Right cardiac atrium (tissue), 5 donors: ENCODE measurements around the gene ZNF511. TPM values are rescaled to one million over a fixed set of nuclear protein-coding genes. Genes with fewer than 3 reads are reported as not detected.
A peak's percentile ranks its signal among the peaks of the same experiment; 100 is the strongest.

Experiments
- ATAC-seq, 2 donors: fragments of 200-7000 bp; cut with Tn5 transposase; one replicate each; pipeline versions ENCODE4 v1.8.0 to v1.9.1; 2020; ENCODE audit warnings: moderate library complexity in 2 of 2, mild to moderate bottlenecking in 1 of 2
- DNase-seq, 3 donors: peaks; one replicate each; pipeline ENCODE4 v3.0.0-alpha.2; 2020
- H3K27ac ChIP-seq: one replicate; pipeline ENCODE4 v1.5.1; 2013; ENCODE audit warnings: mild to moderate bottlenecking, low read length, control low read depth, moderate library complexity
- H3K27me3 ChIP-seq: one replicate; pipeline ENCODE4 v1.6.1; 2013; ENCODE audit not compliant: control insufficient read depth, insufficient read depth
- H3K4me1 ChIP-seq: one replicate; pipeline ENCODE4 v1.6.1; 2013; ENCODE audit warnings: low read length; ENCODE audit not compliant: control insufficient read depth, insufficient read depth
- H3K4me3 ChIP-seq: one replicate; pipeline ENCODE4 v1.5.1; 2013; ENCODE audit warnings: low read length, control low read depth
- H3K9me3 ChIP-seq: one replicate; pipeline ENCODE4 v1.6.1; 2013; ENCODE audit warnings: low read length; ENCODE audit not compliant: control insufficient read depth
- WGBS: extraction: QIAGEN DNeasy Blood & Tissue Kit; methylation state at CpG from one replicate; pipeline ENCODE4 v1.1.7; 2013; 5-methylcytosine and 5-hydroxymethylcytosine counted together
- intact Hi-C, 4 donors: fragments of 100-400 bp; cut with DNase I; formaldehyde crosslinking; loops; one replicate each; pipeline versions ENCODE4 v1.11.0 to v1.14.0; 2022 to 2023
- polyA plus RNA-seq: library from polyadenylated mRNA; stranded (reverse); fragments of 200-250 nt; gene quantifications from one replicate; pipeline ENCODE4 v1.2.3, GENCODE V29; 2013
- total RNA-seq, 4 donors: library from RNA; stranded (reverse); fragmentation: NEBNext Ultra II Directional; extraction: Animal tissue kit (Norgen Biotek cat#: 25700); gene quantifications; one replicate each; pipeline ENCODE4 v1.2.1, GENCODE V29; 2021
- donor health status: healthy with polysubstance abuse.
- donor health status: DM: no; HTN: yes; CAD: no.
- donor health status: DM: no; HTN: no; CAD: no.
- donor health status: DM: no; HTN: yes; CAD: no; lungs with severe emphysema.
- donor health status: DM: yes; HTN: yes; CAD: no.

The ZNF511 gene
- total and polyA plus RNA-seq, 5 donors, result 40.2 to 60.8 (median 50.8) TPM

GRCh38 chr10:133309720-133310398, 1.1 kb downstream of the ZNF511 start:
- no peak overlapping the region for H3K27ac ChIP-seq
- H3K4me1 ChIP-seq, result peaks cover 8% of the 10 kb centered on the region
- peak; percentile 51 to 79 (median 75) for DNase-seq
- H3K27me3 ChIP-seq, result no peaks in the 10 kb centered on the region
- ATAC-seq, result no peak
- intact Hi-C loops, result no loop called here
- H3K4me3 ChIP-seq, result no peak overlapping the region
- WGBS, result 91% methylated on average over 33 of the region's 33 CpGs
- H3K9me3 ChIP-seq, result no peaks in the 10 kb centered on the region

- DNase-seq (peak in 2 of 3 donors; percentile 55 to 66), ATAC-seq (no peak)
- no peaks in the 10 kb centered on the region for H3K9me3 ChIP-seq
- H3K27me3 ChIP-seq, result no peaks in the 10 kb centered on the region
- no peak overlapping the region for H3K27ac ChIP-seq
- WGBS, result 94% methylated on average over 16 of the region's 16 CpGs
- intact Hi-C loops, result no loop called here
- H3K4me1 ChIP-seq, result peaks cover 8% of the 10 kb centered on the region
- H3K4me3 ChIP-seq, result no peak overlapping the region
Measured at GRCh38 chr10:133310399-133310755, 1.7 kb downstream of the ZNF511 start.

GRCh38 chr10:133310789-133311188, 2.1 kb downstream of the ZNF511 start:
- Histone ChIP-seq H3K9me3 (no peaks in the 10 kb centered on the region), H3K4me1 (peaks cover 8% of the 10 kb centered on the region), H3K4me3 (no peak overlapping the region), H3K27ac (no peak overlapping the region), H3K27me3 (no peaks in the 10 kb centered on the region)
- ATAC-seq (no peak), DNase-seq (peak in 2 of 3 donors; percentile 24 to 26)
- intact Hi-C loops, result no loop called here
- WGBS, result 93% methylated on average over 8 of the region's 8 CpGs

GRCh38 chr10:133311570-133311969, 2.9 kb downstream of the ZNF511 start:
- peak in 1 of 3 donors; percentile 16 for DNase-seq
- ATAC-seq, result no peak
- H3K27me3 ChIP-seq, result no peaks in the 10 kb centered on the region
- H3K4me3 ChIP-seq, result no peak overlapping the region
- no peaks in the 10 kb centered on the region for H3K9me3 ChIP-seq
- no peak overlapping the region for H3K27ac ChIP-seq
- 91% methylated on average over 10 of the region's 10 CpGs for WGBS
- peaks cover 8% of the 10 kb centered on the region for H3K4me1 ChIP-seq
- intact Hi-C loops, result no loop called here

GRCh38 chr10:133312016-133312768, 3.5 kb downstream of the ZNF511 start:
- no peak for ATAC-seq
- WGBS, result 92% methylated on average over 23 of the region's 23 CpGs
- intact Hi-C loops, result no loop called here

GRCh38 chr10:133312769-133313145, 4.0 kb downstream of the ZNF511 start:
- ATAC-seq (no peak), DNase-seq (peak in 1 of 3 donors; percentile 13)
- WGBS, result 93% methylated on average over 9 of the region's 9 CpGs
- Histone ChIP-seq H3K4me3 (no peak overlapping the region), H3K27ac (no peak overlapping the region), H3K27me3 (no peaks in the 10 kb centered on the region), H3K4me1 (peaks cover 2% of the 10 kb centered on the region), H3K9me3 (no peaks in the 10 kb centered on the region)
- intact Hi-C loops, result no loop called here

More at GRCh38 chr10:133312016-133312768, 3.5 kb downstream of the ZNF511 start:
- Histone ChIP-seq H3K27ac (no peak overlapping the region), H3K4me1 (peaks cover 5% of the 10 kb centered on the region), H3K4me3 (no peak overlapping the region), H3K27me3 (no peaks in the 10 kb centered on the region), H3K9me3 (no peaks in the 10 kb centered on the region)
- DNase-seq, result peak in 1 of 3 donors; percentile 41

GRCh38 chr10:133313192-133313591, 4.5 kb downstream of the ZNF511 start:
- 73% methylated on average over 4 of the region's 4 CpGs for WGBS
- H3K27ac ChIP-seq, result no peak overlapping the region
- no peaks in the 10 kb centered on the region for H3K27me3 ChIP-seq
- H3K9me3 ChIP-seq, result no peaks in the 10 kb centered on the region
- no peak for ATAC-seq
- intact Hi-C loops, result no loop called here
- no peak overlapping the region for H3K4me3 ChIP-seq
- no peaks in the 10 kb centered on the region for H3K4me1 ChIP-seq
- DNase-seq, result peak in 2 of 3 donors; percentile 7 to 13

- Histone ChIP-seq H3K27me3 (no peaks in the 10 kb centered on the region), H3K9me3 (no peaks in the 10 kb centered on the region), H3K4me1 (no peaks in the 10 kb centered on the region), H3K4me3 (no peak overlapping the region), H3K27ac (no peak overlapping the region)
- DNase-seq, result peak in 1 of 3 donors; percentile 30
- no peak for ATAC-seq
- intact Hi-C loops, result no loop called here
- WGBS, result 88% methylated on average over 12 of the region's 12 CpGs
Measured at GRCh38 chr10:133314911-133315310, 6.2 kb downstream of the ZNF511 start.

- DNase-seq, result no peak
- no peak overlapping the region for H3K27ac ChIP-seq
- H3K4me1 ChIP-seq, result no peaks in the 10 kb centered on the region
- no peak overlapping the region for H3K4me3 ChIP-seq
- H3K9me3 ChIP-seq, result no peaks in the 10 kb centered on the region
- ATAC-seq, result no peak
- WGBS, result 87% methylated on average over 5 of the region's 5 CpGs
- intact Hi-C loops, result no loop called here
- no peaks in the 10 kb centered on the region for H3K27me3 ChIP-seq
Measured at GRCh38 chr10:133315847-133316246, 7.1 kb downstream of the ZNF511 start.

- H3K4me1 ChIP-seq, result no peaks in the 10 kb centered on the region
- H3K9me3 ChIP-seq, result no peaks in the 10 kb centered on the region
- no peak overlapping the region for H3K27ac ChIP-seq
- no peak for ATAC-seq
- 89% methylated on average over 9 of the region's 9 CpGs for WGBS
- intact Hi-C loops, result no loop called here
- no peak overlapping the region for H3K4me3 ChIP-seq
- DNase-seq, result peak in 1 of 3 donors; percentile 26
- H3K27me3 ChIP-seq, result no peaks in the 10 kb centered on the region
Measured at GRCh38 chr10:133316266-133316665, 7.6 kb downstream of the ZNF511 start.

- H3K9me3 ChIP-seq, result no peaks in the 10 kb centered on the region
- no peaks in the 10 kb centered on the region for H3K4me1 ChIP-seq
- H3K27ac ChIP-seq, result no peak overlapping the region
- DNase-seq (peak in 1 of 3 donors; percentile 20), ATAC-seq (no peak)
- H3K4me3 ChIP-seq, result no peak overlapping the region
- WGBS, result 80% methylated on average over 7 of the region's 7 CpGs
- no peaks in the 10 kb centered on the region for H3K27me3 ChIP-seq
- intact Hi-C loops, result no loop called here
Measured at GRCh38 chr10:133316732-133317131, 8.0 kb downstream of the ZNF511 start.
